HepG2 (cell line): ENCODE measurements around the gene POLDIP3. TPM values are rescaled to one million over a fixed set of nuclear protein-coding genes. Genes with fewer than 3 reads are reported as not detected.

Source experiments
- CC2D1A ChIP-seq: sonication (generic); formaldehyde crosslinking; IDR thresholded peaks from 2 replicates; pipeline ENCODE4 v1.8.1; 2023; ENCODE audit warnings: mild to moderate bottlenecking, missing genetic modification reagents
- EP300 ChIP-seq, 3 experiments: sonication (generic) in 1 of 3; formaldehyde crosslinking in 1 of 3; IDR thresholded peaks; 2 replicates each; pipeline versions ENCODE4 v1.5.1 to v1.6.1; 2011 to 2020; ENCODE audit warnings: low read depth in 2 of 3, low read length in 2 of 3, borderline replicate concordance in 1 of 3, improper control_type of control experiment in 1 of 3, mild to moderate bottlenecking in 1 of 3, missing genetic modification reagents in 1 of 3, moderate library complexity in 1 of 3
- FOXA3 ChIP-seq: IDR thresholded peaks from 2 replicates; pipeline ENCODE4 v1.6.1; 2016; ENCODE audit warnings: missing genetic modification reagents, missing compliant biosample characterization
- NFIB ChIP-seq: sonication (generic); formaldehyde crosslinking; IDR thresholded peaks from 2 replicates; pipeline ENCODE4 v1.9.0; 2021; ENCODE audit warnings: missing genetic modification reagents, mild to moderate bottlenecking, borderline replicate concordance
- NKX3-1 ChIP-seq: sonication (generic); formaldehyde crosslinking; IDR thresholded peaks from 2 replicates; pipeline ENCODE4 v1.5.0; 2020; ENCODE audit warnings: missing genetic modification reagents
- PBX3 ChIP-seq: sonication (generic); formaldehyde crosslinking; IDR thresholded peaks from 2 replicates; pipeline ENCODE4 v1.8.1; 2023; ENCODE audit warnings: missing genetic modification reagents, inconsistent platforms, borderline replicate concordance
- PHF21A ChIP-seq: sonication (generic); formaldehyde crosslinking; IDR thresholded peaks from 2 replicates; pipeline ENCODE4 v1.5.0; 2020; ENCODE audit warnings: mild to moderate bottlenecking, missing genetic modification reagents
- SAFB2 ChIP-seq: sonication (generic); formaldehyde crosslinking; IDR thresholded peaks from 2 replicates; pipeline ENCODE4 v1.5.1; 2020; ENCODE audit warnings: missing genetic modification reagents, low read depth, mild to moderate bottlenecking, borderline replicate concordance
- TBL1XR1 ChIP-seq: fragments of 150-350 bp; IDR thresholded peaks from 2 replicates; pipeline ENCODE4 v1.6.1; 2014; ENCODE audit warnings: borderline replicate concordance, low read length; ENCODE audit not compliant: partially characterized antibody
- ZBTB21 ChIP-seq: sonication (generic); formaldehyde crosslinking; IDR thresholded peaks from 2 replicates; pipeline ENCODE4 v1.4.0; 2020; ENCODE audit warnings: missing genetic modification reagents
- ZNF263 ChIP-seq: sonication (generic); formaldehyde crosslinking; IDR thresholded peaks from 2 replicates; pipeline ENCODE4 v1.4.0; 2020; ENCODE audit warnings: missing genetic modification reagents
- ZNF33A ChIP-seq: sonication (generic); formaldehyde crosslinking; IDR thresholded peaks from 2 replicates; pipeline ENCODE4 v1.5.1; 2020; ENCODE audit warnings: missing genetic modification reagents, mild to moderate bottlenecking, moderate library complexity, borderline replicate concordance
- ZNF446 ChIP-seq: sonication (generic); formaldehyde crosslinking; IDR thresholded peaks from 2 replicates; pipeline ENCODE4 v1.5.0; 2020; ENCODE audit warnings: mild to moderate bottlenecking, missing genetic modification reagents
- ZNF484 ChIP-seq: sonication (generic); formaldehyde crosslinking; IDR thresholded peaks from 2 replicates; pipeline ENCODE4 v1.5.1; 2020; ENCODE audit warnings: mild to moderate bottlenecking, low read depth, missing genetic modification reagents, borderline replicate concordance
- ZSCAN25 ChIP-seq: sonication (generic); formaldehyde crosslinking; IDR thresholded peaks from 2 replicates; pipeline ENCODE4 v1.8.0; 2022; ENCODE audit warnings: mild to moderate bottlenecking, missing genetic modification reagents
- polyA plus RNA-seq, 8 experiments: library from polyadenylated mRNA; depleted of rRNA in 3 of 8; stranded (reverse) in 7 of 8; unstranded in 1 of 8; fragments of >200 nt; fragmentation: Illumina TruSeq in 4 of 8; extraction: Trizol in 4 of 8; gene quantifications; 2 replicates each; pipeline versions ENCODE4 v1.2.1 to v1.2.3, GENCODE V29; 2011 to 2016; ENCODE audit warnings: low read depth in 4 of 8, missing spikeins in 1 of 8, mixed read lengths in 1 of 8; ENCODE audit not compliant: insufficient read depth in 1 of 8
- total RNA-seq, 5 experiments: library from RNA; depleted of rRNA; stranded (reverse); fragments of >200 nt; fragmentation: Illumina TruSeq; extraction: Trizol; gene quantifications; 2 replicates each; pipeline ENCODE4 v1.2.3, GENCODE V29; 2016; ENCODE audit warnings: low read depth in 1 of 5
- TF ChIP-seq, protein P1 (sequence below): IDR thresholded peaks from 2 replicates; pipeline ENCODE4 v1.6.1; 2016; ENCODE audit warnings: low read depth, borderline replicate concordance
- TF ChIP-seq, protein P2 (sequence below): sonication (generic); formaldehyde crosslinking; IDR thresholded peaks from 2 replicates; pipeline ENCODE4 v1.4.0; 2020; ENCODE audit warnings: missing genetic modification reagents, mild to moderate bottlenecking, borderline replicate concordance
- TF ChIP-seq, protein P3 (sequence below): sonication (generic); formaldehyde crosslinking; conservative IDR thresholded peaks from 2 replicates; pipeline ENCODE4 v1.4.0; 2020; ENCODE audit warnings: mild to moderate bottlenecking, missing genetic modification reagents, moderate library complexity
- TF ChIP-seq, protein P4 (sequence below): sonication (generic); formaldehyde crosslinking; conservative IDR thresholded peaks from 2 replicates; pipeline ENCODE4 v1.4.0; 2020; ENCODE audit warnings: missing genetic modification reagents

The POLDIP3 gene
- total and polyA plus RNA-seq, 2 of the 13 experiments (the other 11 are each of a cell fraction or from before 2014, with no cell fraction given) = 45.8 to 47.4 TPM

GRCh38 chr22:42601879-42602465 is 12.7 kb downstream of the POLDIP3 start (continued):
- TF ChIP-seq, protein P1, sequence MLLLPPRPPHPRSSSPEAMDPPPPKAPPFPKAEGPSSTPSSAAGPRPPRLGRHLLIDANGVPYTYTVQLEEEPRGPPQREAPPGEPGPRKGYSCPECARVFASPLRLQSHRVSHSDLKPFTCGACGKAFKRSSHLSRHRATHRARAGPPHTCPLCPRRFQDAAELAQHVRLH (CRISPR knock-in tag) = 0 out of 2 replicates have a peak, but pooled peaks have one; percentile 24
- TF ChIP-seq ZNF484 = no peak
- TF ChIP-seq ZNF263 (CRISPR knock-in tag) = 0 out of 2 replicates have a peak, but pooled peaks have one; percentile 8
- peak; percentile 46 for TF ChIP-seq FOXA3 (CRISPR knock-in tag)
- TF ChIP-seq ZBTB21 (CRISPR knock-in tag) = no peak
- no peak for TF ChIP-seq PBX3 (CRISPR knock-in tag)
- TF ChIP-seq TBL1XR1 = no peak
- TF ChIP-seq ZNF33A = no peak
- TF ChIP-seq ZNF446 (CRISPR knock-in tag) = no peak
- TF ChIP-seq, protein P2, sequence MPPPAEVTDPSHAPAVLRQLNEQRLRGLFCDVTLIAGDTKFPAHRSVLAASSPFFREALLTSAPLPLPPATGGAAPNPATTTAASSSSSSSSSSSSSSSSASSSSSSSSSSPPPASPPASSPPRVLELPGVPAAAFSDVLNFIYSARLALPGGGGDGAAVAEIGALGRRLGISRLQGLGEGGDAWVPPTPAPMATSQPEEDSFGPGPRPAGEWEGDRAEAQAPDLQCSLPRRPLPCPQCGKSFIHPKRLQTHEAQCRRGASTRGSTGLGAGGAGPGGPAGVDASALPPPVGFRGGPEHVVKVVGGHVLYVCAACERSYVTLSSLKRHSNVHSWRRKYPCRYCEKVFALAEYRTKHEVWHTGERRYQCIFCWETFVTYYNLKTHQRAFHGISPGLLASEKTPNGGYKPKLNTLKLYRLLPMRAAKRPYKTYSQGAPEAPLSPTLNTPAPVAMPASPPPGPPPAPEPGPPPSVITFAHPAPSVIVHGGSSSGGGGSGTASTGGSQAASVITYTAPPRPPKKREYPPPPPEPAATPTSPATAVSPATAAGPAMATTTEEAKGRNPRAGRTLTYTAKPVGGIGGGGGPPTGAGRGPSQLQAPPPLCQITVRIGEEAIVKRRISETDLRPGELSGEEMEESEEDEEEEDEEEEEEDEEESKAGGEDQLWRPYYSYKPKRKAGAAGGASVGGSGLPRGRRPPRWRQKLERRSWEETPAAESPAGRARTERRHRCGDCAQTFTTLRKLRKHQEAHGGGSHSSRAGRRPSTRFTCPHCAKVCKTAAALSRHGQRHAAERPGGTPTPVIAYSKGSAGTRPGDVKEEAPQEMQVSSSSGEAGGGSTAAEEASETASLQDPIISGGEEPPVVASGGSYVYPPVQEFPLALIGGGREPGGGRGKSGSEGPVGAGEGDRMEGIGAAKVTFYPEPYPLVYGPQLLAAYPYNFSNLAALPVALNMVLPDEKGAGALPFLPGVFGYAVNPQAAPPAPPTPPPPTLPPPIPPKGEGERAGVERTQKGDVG (CRISPR knock-in tag) = 0 out of 2 replicates have a peak, but pooled peaks have one; percentile 26
- TF ChIP-seq, protein P3, sequence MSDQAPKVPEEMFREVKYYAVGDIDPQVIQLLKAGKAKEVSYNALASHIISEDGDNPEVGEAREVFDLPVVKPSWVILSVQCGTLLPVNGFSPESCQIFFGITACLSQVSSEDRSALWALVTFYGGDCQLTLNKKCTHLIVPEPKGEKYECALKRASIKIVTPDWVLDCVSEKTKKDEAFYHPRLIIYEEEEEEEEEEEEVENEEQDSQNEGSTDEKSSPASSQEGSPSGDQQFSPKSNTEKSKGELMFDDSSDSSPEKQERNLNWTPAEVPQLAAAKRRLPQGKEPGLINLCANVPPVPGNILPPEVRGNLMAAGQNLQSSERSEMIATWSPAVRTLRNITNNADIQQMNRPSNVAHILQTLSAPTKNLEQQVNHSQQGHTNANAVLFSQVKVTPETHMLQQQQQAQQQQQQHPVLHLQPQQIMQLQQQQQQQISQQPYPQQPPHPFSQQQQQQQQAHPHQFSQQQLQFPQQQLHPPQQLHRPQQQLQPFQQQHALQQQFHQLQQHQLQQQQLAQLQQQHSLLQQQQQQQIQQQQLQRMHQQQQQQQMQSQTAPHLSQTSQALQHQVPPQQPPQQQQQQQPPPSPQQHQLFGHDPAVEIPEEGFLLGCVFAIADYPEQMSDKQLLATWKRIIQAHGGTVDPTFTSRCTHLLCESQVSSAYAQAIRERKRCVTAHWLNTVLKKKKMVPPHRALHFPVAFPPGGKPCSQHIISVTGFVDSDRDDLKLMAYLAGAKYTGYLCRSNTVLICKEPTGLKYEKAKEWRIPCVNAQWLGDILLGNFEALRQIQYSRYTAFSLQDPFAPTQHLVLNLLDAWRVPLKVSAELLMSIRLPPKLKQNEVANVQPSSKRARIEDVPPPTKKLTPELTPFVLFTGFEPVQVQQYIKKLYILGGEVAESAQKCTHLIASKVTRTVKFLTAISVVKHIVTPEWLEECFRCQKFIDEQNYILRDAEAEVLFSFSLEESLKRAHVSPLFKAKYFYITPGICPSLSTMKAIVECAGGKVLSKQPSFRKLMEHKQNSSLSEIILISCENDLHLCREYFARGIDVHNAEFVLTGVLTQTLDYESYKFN (CRISPR knock-in tag) = peak; percentile 94
- TF ChIP-seq NFIB (CRISPR knock-in tag) = no peak
- no peak for TF ChIP-seq NKX3-1 (CRISPR knock-in tag)
- no peak for TF ChIP-seq SAFB2 (CRISPR knock-in tag)
- peak; percentile 71 for TF ChIP-seq PHF21A (CRISPR knock-in tag)
- no peak for TF ChIP-seq EP300 (IDR thresholded peaks at IDR 0.05; ENCODE audit: low read depth in 2 of 2, low read length in 2 of 2)
- peak; percentile 16; the same call in 1 of the 2 replicates for TF ChIP-seq EP300 (CRISPR knock-in tag; IDR thresholded peaks at IDR 0.05; ENCODE audit: borderline replicate concordance)
- peak; percentile 52; the same call in 1 of the 2 replicates for TF ChIP-seq ZSCAN25 (CRISPR knock-in tag)
- TF ChIP-seq CC2D1A = no peak
- TF ChIP-seq, protein P4, sequence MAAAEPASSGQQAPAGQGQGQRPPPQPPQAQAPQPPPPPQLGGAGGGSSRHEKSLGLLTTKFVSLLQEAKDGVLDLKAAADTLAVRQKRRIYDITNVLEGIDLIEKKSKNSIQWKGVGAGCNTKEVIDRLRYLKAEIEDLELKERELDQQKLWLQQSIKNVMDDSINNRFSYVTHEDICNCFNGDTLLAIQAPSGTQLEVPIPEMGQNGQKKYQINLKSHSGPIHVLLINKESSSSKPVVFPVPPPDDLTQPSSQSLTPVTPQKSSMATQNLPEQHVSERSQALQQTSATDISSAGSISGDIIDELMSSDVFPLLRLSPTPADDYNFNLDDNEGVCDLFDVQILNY (CRISPR knock-in tag) = no peak
